Epithelial cell of proximal tubule (primary cell): Measurements from ENCODE around the gene ARIH2. TPM values are rescaled to one million over a fixed set of nuclear protein-coding genes. Genes with fewer than 3 reads are reported as not detected.

Source experiments
- DNase-seq: peaks from one replicate; pipeline ENCODE4 v3.0.0-alpha.2; 2011; ENCODE audit warnings: low read depth
- H3K4me3 ChIP-seq: 2 replicates; pipeline ENCODE4 v1.5.1; 2011; ENCODE audit warnings: low read depth, mild to moderate bottlenecking, low read length
- total RNA-seq: library from RNA; depleted of rRNA; stranded (reverse); fragments of >200 nt; gene quantifications from 2 replicates; pipeline ENCODE4 v1.2.3, GENCODE V29; 2015
- TF ChIP-seq, protein P1 (sequence below): conservative IDR thresholded peaks from 2 replicates; pipeline ENCODE4 v1.5.1; 2012; ENCODE audit warnings: low read depth, mild to moderate bottlenecking, low read length

Gene ARIH2
- total RNA-seq, 1 donor from 2014 or later: 44.8 TPM

DNA sequence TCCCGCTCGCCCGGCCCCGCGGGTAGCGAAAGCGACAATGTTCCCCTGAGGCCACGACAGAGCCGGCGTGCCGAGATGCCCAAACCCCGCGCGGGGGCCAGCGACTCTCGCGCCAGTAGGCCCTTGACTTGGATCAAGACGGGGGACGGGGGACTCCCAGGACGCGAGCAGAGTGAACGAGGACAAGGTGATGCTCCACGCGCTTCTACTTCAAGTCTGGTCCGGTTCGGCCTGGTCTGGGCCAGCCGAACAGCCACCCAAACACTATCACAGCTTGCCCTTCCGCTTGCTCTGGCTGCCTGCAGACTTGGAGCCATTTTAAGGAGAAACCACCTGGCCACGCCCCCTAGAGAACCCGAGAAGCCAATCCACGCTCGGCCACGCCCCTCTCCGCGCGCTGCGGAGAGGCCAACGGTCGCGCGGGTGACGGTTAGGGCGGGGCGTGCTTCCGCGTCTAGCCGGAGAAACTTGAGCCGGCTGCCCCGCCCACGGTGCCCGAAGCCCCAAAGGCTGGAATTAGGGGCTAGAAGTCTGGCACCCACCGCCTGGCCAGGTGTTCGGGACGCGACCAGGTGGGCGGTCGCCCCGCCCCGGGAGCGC lies 102.7 kb downstream of the ARIH2 start:
- peak overlapping the region; percentile 92 for H3K4me3 ChIP-seq
- peak; percentile 72 for DNase-seq
- TF ChIP-seq, protein P1, sequence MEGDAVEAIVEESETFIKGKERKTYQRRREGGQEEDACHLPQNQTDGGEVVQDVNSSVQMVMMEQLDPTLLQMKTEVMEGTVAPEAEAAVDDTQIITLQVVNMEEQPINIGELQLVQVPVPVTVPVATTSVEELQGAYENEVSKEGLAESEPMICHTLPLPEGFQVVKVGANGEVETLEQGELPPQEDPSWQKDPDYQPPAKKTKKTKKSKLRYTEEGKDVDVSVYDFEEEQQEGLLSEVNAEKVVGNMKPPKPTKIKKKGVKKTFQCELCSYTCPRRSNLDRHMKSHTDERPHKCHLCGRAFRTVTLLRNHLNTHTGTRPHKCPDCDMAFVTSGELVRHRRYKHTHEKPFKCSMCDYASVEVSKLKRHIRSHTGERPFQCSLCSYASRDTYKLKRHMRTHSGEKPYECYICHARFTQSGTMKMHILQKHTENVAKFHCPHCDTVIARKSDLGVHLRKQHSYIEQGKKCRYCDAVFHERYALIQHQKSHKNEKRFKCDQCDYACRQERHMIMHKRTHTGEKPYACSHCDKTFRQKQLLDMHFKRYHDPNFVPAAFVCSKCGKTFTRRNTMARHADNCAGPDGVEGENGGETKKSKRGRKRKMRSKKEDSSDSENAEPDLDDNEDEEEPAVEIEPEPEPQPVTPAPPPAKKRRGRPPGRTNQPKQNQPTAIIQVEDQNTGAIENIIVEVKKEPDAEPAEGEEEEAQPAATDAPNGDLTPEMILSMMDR: no peak

GRCh38 chr3:49021813-49022687 lies 103.4 kb downstream of the ARIH2 start, which contains the start of gene NDUFAF3:
NDUFAF3 (plus strand) TSS chr3:49022121; CDS start chr3:49022145, 24 bp downstream.
- TF ChIP-seq, protein P1: peak; percentile 78
- DNase-seq: peak; percentile 52
- H3K4me3 ChIP-seq: peak within 1 kb of the TSS; percentile 92

DNA sequence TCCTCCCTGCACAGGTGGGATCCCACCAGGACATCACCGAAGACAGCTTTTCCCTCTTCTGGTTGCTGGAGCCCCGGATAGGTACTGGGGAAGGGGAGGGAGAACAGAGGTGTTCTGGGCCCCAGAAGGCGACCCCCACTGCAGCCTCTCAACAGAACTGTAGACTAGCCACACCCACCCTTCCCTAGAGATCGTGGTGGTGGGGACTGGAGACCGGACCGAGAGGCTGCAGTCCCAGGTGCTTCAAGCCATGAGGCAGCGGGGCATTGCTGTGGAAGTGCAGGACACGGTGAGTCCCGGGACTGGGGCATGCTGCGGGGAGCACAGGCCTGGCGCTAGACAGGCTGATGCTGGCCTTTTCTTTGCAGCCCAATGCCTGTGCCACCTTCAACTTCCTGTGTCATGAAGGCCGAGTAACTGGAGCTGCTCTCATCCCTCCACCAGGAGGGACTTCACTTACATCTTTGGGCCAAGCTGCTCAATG lies 104.1 kb downstream of the ARIH2 start:
- peak overlapping the region; percentile 92 for H3K4me3 ChIP-seq
- TF ChIP-seq, protein P1: no peak
- no peak for DNase-seq

- TF ChIP-seq, protein P1: no peak
- no peak overlapping the region for H3K4me3 ChIP-seq
- no peak for DNase-seq
These were observed 105.1 kb downstream of the ARIH2 start for GRCh38 chr3:49023775-49024174.

DNA sequence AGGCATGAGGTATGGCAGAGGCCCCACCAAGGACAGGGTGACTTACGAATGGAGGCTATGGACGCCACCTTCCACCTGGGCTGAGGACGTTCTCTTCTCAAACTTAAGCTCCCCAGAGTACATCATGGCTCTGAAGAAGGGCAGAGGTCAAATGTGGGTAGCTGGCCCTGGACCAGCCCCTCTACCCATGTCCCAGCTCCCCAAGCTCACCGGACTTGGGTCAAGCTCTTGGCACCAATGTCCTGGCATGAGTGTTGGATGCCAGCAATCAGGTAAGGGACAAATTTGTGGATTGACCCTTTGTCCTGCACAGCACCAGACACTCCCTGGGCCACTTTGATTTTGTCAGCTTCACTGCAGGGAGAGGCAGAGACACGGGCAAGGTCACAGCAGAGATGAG lies 105.8 kb downstream of the ARIH2 start:
- H3K4me3 ChIP-seq: no peak overlapping the region
- TF ChIP-seq, protein P1: no peak

DNA sequence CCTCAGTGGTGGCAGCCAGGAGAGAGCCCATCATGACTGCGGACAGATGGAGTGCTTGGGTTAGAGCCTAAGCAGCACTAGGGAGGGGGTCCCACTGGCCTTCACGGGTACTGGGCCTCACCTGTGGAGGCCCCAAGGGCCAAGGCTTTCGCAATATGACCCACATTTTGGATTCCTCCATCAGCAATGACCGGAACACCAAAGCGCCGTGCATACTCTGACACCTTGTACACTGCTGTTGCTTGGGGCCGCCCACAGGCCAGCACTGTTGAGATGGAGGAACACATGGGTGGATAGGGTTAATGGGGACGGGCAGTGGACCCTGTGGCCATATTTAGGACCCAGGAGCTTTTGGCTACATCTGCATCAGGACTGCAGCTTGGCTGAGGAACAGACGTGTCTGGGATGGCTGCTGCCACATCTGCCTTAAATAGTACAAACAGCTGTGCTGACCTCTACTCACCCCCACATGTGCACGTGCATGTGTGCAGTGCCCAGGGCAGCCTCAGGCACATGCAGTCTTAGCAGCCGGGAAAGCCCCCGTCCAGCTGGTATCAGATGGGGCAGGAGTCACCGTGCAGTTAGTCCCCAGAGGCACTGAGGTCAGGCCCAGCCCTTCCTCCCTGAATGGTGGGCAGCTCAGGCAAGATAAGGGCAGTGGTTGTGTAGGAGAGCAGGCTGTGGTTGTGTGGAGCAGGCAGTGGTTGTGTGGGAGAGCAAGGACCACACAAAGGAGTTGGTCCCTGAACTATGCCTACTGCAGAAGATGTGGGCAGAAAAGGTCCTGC lies 106.6 kb downstream of the ARIH2 start:
- TF ChIP-seq, protein P1: no peak
- no peak overlapping the region for H3K4me3 ChIP-seq
- no peak for DNase-seq

More for the DNA sequence above, 105.8 kb downstream of the ARIH2 start:
- no peak for DNase-seq
